Stimulated activated CD8-positive, alpha-beta memory T cell treated with anti-CD3 and anti-CD28 coated beads, Interleukin-15, amount 100 ng/mL, for 48 hours (primary cell): ENCODE results near the gene CACNA1C.
"Not testable (repeated sequence)": the region's sequence is repeated elsewhere in the genome, so short reads cannot be mapped to it uniquely, and the experiment has no call there.

Experiments used
- DNase-seq, 2 donors: peaks; one replicate each; pipeline ENCODE4 v3.0.0-alpha.2; 2020; ENCODE audit warnings: low read depth in 2 of 2

Gene CACNA1C

DNA sequence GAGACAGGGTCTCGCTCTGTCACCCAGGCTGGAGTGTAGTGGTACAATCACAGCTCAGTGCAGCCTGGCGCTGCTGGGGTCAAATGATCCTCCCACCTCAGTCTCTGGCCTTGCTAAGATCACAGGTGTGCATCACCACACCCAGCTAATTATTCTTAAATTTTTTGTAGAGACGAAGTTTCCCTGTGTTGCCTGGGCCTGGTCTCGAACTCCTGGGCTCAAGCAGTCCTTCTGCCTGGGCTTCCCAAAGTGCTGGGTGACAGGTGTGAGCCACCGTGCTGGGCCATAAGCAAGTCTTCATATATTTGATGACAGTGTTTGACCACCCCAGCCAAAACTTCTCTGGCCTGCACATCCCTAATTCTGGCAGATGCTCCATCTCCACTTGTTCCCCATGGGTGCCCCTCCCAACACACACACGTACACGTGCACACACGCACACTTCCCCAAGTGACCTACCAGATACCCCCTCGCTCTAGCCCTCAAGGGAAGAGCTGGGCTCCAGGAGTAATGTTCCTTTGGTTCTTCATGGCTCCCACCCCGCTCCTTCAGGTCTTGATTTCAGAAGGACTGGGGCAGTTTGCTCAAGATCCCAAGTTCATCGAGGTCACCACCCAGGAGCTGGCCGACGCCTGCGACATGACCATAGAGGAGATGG is 637.7 kb downstream of the CACNA1C start:
- no peak for DNase-seq

GRCh38 chr12:2691006-2691344 is 638.2 kb downstream of the CACNA1C start:
- DNase-seq = peak; percentile 28 to 45

DNA sequence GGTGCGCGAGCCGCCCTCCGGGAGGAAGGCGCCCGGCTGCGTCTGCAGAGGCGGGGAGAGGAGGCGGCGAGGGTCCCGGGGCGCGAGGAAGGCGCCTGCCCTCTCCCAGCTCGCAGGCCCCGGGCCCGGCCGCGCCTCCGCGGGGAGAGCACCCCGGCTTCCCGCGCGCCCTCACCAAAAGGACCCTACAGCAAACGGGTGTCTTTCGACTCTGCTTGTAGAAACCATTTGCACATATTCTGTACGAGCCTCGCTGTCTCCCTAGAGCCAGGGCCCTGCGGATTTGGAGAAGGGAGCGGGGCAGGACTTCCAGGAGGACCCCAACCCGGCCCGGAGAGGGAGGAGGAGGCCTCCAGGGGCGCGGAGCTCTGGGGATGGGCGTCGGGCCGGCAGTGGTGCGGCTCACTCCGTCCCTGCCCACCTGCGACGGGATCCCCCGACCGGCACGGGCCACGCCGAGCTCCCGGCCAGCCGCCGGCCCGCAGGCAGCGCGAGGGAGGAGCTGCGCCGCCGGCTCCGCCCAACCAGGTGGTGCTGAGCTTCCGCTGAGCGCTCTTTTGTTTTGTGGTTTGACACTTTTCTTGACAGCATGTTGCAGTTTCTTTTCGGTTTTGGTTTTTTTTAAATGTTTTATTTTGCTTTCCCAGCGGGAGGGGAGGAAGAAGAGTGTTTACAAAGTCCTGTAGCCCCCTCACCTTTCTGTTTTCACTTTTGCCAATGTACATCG is 638.7 kb downstream of the CACNA1C start:
- DNase-seq = peak; percentile 25 to 28

DNA sequence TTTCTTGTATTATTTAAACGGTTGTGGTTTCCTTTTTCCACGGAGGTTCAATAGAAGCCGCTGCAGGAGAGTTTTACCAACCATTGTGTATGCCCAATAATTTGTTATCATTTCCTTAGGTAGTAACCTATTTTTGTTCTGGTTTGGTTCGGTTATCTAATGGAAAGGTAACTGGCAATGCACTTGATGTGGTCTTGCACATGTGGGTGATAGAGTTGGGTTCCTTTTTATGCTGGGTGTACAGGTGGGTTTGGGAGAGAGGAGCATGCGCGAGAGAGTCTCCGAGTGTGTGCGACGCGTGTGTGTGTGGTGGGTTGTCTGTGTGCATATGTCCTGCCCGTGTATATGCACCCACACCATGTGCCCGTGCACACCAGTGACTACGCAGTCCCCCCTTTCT is 639.3 kb downstream of the CACNA1C start:
- no peak for DNase-seq

- no peak for DNase-seq
Measured at GRCh38 chr12:2693244-2693860, 640.6 kb downstream of the CACNA1C start.

- no peak for DNase-seq
Measured at GRCh38 chr12:2693980-2694610, 641.3 kb downstream of the CACNA1C start.

GRCh38 chr12:2696136-2696535 is 643.3 kb downstream of the CACNA1C start:
- DNase-seq = no peak

- DNase-seq = no peak
Measured at GRCh38 chr12:2697057-2697800, 644.4 kb downstream of the CACNA1C start.

DNA sequence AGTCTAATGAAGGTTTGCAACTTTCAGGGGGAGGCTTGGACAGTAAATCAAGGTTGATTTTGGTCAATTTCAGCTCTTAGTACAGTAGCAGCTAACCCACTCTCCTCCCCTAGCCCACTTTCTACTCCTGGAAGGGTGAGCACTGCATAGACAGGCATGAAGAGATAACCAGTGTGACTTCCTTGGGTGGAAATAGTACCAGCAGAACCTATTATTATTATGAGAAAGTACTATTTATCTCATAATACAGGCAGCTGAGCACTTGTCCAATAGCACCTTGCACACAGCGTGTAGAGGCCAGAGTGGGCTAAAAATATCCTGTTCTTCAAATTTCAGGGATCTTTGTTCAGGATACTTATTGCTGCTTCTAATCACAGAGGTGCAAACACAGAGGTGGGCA is 645.8 kb downstream of the CACNA1C start:
- no peak for DNase-seq

- no peak for DNase-seq
Measured at GRCh38 chr12:2710701-2711100, 657.9 kb downstream of the CACNA1C start.

- DNase-seq = no peak
Measured at GRCh38 chr12:2719392-2719791, 666.6 kb downstream of the CACNA1C start.

GRCh38 chr12:2722806-2723205 is 670.0 kb downstream of the CACNA1C start:
- DNase-seq = no peak

GRCh38 chr12:2732290-2732689 is 679.5 kb downstream of the CACNA1C start:
- DNase-seq = no peak

GRCh38 chr12:2733493-2734355 is 680.9 kb downstream of the CACNA1C start:
- DNase-seq = no peak

DNA sequence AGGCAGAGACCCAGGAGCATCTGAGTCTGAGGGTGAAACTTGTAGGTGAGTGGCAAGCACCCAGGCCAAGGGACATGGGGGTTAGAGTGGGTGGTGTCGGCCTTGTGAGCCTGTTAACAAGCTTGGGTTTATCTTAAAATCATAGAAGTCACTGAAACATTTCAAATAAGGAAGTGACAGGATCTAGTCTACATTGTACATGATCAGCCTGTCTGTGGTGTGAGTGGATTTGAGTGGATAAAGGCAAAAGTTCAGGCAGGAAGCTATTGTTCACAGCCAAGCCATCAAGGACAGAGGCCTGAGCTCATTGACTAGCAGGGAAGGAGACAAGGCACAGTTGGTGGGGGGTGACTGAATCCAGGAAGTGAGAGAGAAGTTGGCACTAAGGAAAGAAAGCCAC is 682.6 kb downstream of the CACNA1C start:
- DNase-seq = no peak

GRCh38 chr12:2737656-2738241 is 685.0 kb downstream of the CACNA1C start:
- DNase-seq = no peak

GRCh38 chr12:2739069-2739468 is 686.3 kb downstream of the CACNA1C start:
- no peak for DNase-seq

DNA sequence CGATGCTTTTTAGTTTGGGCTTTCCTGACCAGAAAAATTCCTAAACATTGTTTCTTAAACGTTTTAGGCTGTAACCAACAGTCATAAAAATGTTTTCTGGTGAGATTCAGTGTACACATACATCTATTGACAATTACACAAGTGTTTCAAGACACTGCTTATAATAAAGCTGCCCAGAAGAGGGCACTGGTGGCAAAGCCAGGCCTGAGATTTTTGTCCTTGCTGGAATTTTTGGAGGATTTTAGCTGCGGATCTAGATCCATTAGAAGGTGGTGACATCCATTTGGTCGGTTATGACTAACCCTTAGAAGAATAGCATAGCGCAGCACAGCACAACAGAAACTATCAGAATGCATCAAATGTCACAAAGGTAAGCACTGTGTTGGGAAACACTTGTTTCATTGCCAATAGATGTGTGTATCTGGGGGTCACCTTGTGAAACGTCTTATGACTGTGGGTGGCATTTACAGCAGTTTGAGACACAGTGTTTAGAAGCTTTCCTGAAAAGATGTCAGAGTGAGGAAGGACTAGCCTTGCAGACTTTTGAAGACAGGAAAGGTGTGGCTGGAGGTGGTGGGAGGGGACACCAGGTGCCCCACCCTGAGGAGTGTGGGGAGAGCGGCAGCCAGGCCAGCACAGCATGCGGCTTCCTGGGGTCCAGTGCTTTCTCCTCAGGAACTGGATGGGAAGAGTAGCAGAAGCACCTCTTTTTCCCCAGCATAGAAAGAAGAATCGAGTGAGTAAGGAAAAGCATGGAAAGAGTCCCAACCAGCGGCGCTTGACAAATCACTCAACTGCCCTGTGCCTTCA is 687.2 kb downstream of the CACNA1C start:
- DNase-seq = no peak

DNA sequence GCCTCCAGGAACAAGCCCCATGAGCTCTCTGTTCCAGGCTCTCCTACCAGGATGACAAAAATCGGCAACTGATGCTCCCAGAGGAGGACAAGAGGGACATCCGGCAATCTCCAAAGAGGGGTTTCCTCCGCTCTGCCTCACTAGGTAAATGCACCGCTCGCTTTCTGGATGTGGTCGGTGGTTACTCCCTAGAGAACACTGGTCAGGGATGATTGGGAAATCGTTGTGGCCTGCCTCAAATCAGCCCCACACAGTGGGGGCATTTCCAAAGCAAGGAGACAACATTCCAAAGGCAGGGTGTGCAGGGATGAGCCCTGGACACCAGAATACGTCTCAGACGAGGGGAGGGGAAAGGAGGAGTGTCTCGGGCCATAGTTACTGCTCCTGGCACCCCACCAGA is 689.2 kb downstream of the CACNA1C start:
- DNase-seq = not testable (repeated sequence)

GRCh38 chr12:2743478-2743877 is 690.7 kb downstream of the CACNA1C start:
- no peak for DNase-seq
